GM23338 (cell line): ENCODE data around the gene NEK4. TPM values are rescaled to one million over a fixed set of nuclear protein-coding genes. Genes with fewer than 3 reads are reported as not detected.

Experiments
- ATAC-seq: fragments of 200-7000 bp; cut with Tn5 transposase; 3 replicates; pipeline ENCODE4 v1.9.1; 2020
- DNase-seq: peaks from one replicate; pipeline ENCODE4 v3.0.0-alpha.2; 2015; ENCODE audit warnings: low spot score
- H2AFZ ChIP-seq: fragments of 200-600 bp; sonication (generic); 2 replicates; pipeline ENCODE4 v1.8.0; 2016; ENCODE audit warnings: antibody characterized with exemption, mild to moderate bottlenecking, moderate library complexity
- H3F3A ChIP-seq: fragments of 200-600 bp; sonication (generic); replicated peaks from 2 replicates; pipeline ENCODE4 v1.8.0; 2017; ENCODE audit warnings: antibody characterized with exemption, mixed run types, low read depth
- H3K27ac ChIP-seq: fragments of 200-600 bp; sonication (generic); 2 replicates; pipeline ENCODE4 v1.6.1; 2016; ENCODE audit warnings: low read depth
- H3K27me3 ChIP-seq: fragments of 200-600 bp; sonication (generic); 2 replicates; pipeline ENCODE4 v1.8.0; 2016; ENCODE audit warnings: mild to moderate bottlenecking, mixed run types, moderate library complexity; ENCODE audit not compliant: insufficient read depth
- H3K36me3 ChIP-seq: fragments of 200-600 bp; sonication (generic); 2 replicates; pipeline ENCODE4 v1.8.0; 2016; ENCODE audit warnings: mild to moderate bottlenecking; ENCODE audit not compliant: insufficient read depth
- H3K4me1 ChIP-seq: fragments of 200-600 bp; sonication (generic); 2 replicates; pipeline ENCODE4 v1.8.0; 2016; ENCODE audit warnings: mild to moderate bottlenecking, moderate library complexity; ENCODE audit not compliant: insufficient read depth
- H3K4me2 ChIP-seq: fragments of 200-600 bp; sonication (generic); 2 replicates; pipeline ENCODE4 v1.7.1; 2017; ENCODE audit warnings: mixed run types
- H3K4me3 ChIP-seq: fragments of 200-600 bp; sonication (generic); 2 replicates; pipeline ENCODE4 v1.6.1; 2016; ENCODE audit warnings: mixed run types
- H3K79me2 ChIP-seq: fragments of 200-600 bp; sonication (generic); replicated peaks from 2 replicates; pipeline ENCODE4 v1.8.0; 2017; ENCODE audit warnings: mild to moderate bottlenecking; ENCODE audit not compliant: insufficient read depth
- H3K9me2 ChIP-seq: fragments of 200-600 bp; sonication (generic); 2 replicates; pipeline ENCODE4 v1.8.0; 2017; ENCODE audit not compliant: insufficient read depth
- H4K20me1 ChIP-seq: fragments of 200-600 bp; sonication (generic); replicated peaks from 2 replicates; pipeline ENCODE4 v1.8.0; 2017; ENCODE audit warnings: mild to moderate bottlenecking; ENCODE audit not compliant: insufficient read depth
- H3K27ac Mint-ChIP-seq: 2 replicates; pipeline ENCODE4 v1.8.0; 2020; ENCODE audit warnings: inconsistent platforms, mild to moderate bottlenecking, moderate library complexity, mixed read lengths
- H3K27me3 Mint-ChIP-seq: 3 replicates; pipeline ENCODE4 v1.8.0; 2022; ENCODE audit warnings: low read depth, mild to moderate bottlenecking, moderate library complexity, mixed read lengths, inconsistent platforms; ENCODE audit not compliant: insufficient read depth, poor library complexity
- H3K36me3 Mint-ChIP-seq: 3 replicates; pipeline ENCODE4 v1.8.0; 2021; ENCODE audit warnings: low read depth, mild to moderate bottlenecking, inconsistent platforms, moderate library complexity, mixed read lengths
- H3K4me1 Mint-ChIP-seq: 3 replicates; pipeline ENCODE4 v1.8.0; 2020; ENCODE audit warnings: mild to moderate bottlenecking, inconsistent platforms, mixed read lengths
- H3K4me3 Mint-ChIP-seq: 3 replicates; pipeline ENCODE4 v1.8.0; 2021; ENCODE audit warnings: moderate library complexity, mild to moderate bottlenecking, inconsistent platforms, mixed read lengths
- H3K9me3 Mint-ChIP-seq: 3 replicates; pipeline ENCODE4 v1.8.0; 2020; ENCODE audit warnings: moderate library complexity, mild to moderate bottlenecking, inconsistent platforms, mixed read lengths
- CREB1 ChIP-seq: fragments of 250-450 bp; sonication (Bioruptor Pico); IDR thresholded peaks from 2 replicates; pipeline ENCODE4 v1.5.0; 2020; ENCODE audit warnings: low read depth, mild to moderate bottlenecking, moderate library complexity
- ETS1 ChIP-seq: IDR thresholded peaks from 2 replicates; pipeline ENCODE4 v1.6.1; 2016; ENCODE audit warnings: antibody characterized with exemption
- EZH2phosphoT487 ChIP-seq: fragments of 200-600 bp; sonication (generic); IDR thresholded peaks from one replicate; pipeline ENCODE4 v1.8.1; 2018; ENCODE audit warnings: antibody characterized with exemption; ENCODE audit not compliant: unreplicated experiment
- NANOG ChIP-seq: IDR thresholded peaks from 2 replicates; pipeline ENCODE4 v1.6.1; 2016; ENCODE audit warnings: antibody characterized with exemption, borderline replicate concordance
- ZNF114 ChIP-seq: fragments of 250-450 bp; sonication (Bioruptor Pico); IDR thresholded peaks from 2 replicates; pipeline ENCODE4 v1.5.0; 2020; ENCODE audit warnings: mild to moderate bottlenecking, moderate library complexity
- ZNF331 ChIP-seq: fragments of 250-450 bp; sonication (Bioruptor Pico); IDR thresholded peaks from 2 replicates; pipeline ENCODE4 v1.5.0; 2020; ENCODE audit warnings: low read depth, mild to moderate bottlenecking, moderate library complexity
- ZNF462 ChIP-seq: fragments of 250-450 bp; sonication (Bioruptor Pico); IDR thresholded peaks from 2 replicates; pipeline ENCODE4 v1.5.0; 2020; ENCODE audit warnings: mild to moderate bottlenecking, moderate library complexity
- polyA plus RNA-seq: library from polyadenylated mRNA; unstranded; fragments of >200 nt; fragmentation: Nextera tagmentation; extraction: Ambion mirVana; gene quantifications from 2 replicates; pipeline ENCODE4 v1.2.1, GENCODE V29; 2016
- total RNA-seq: library from RNA; depleted of rRNA; stranded (reverse); fragments of >200 nt; shearing (Covaris generic); gene quantifications from 2 replicates; pipeline ENCODE4 v1.2.3, GENCODE V29; 2014

The NEK4 gene
- total and polyA plus RNA-seq, 2 experiments from 2014 or later = 8.6 to 42.7 TPM

- TF ChIP-seq ZNF462 (CRISPR knock-in tag) (no peak), NANOG (no peak), ETS1 (no peak), ZNF114 (CRISPR knock-in tag) (no peak)
Observed at GRCh38 chr3:52690560-52690959, 80.2 kb downstream of the NEK4 start (continued).

GRCh38 chr3:52689151-52689550, 81.6 kb downstream of the NEK4 start:
- H4K20me1 ChIP-seq = peaks cover 33% of the 10 kb centered on the region
- no peak for DNase-seq
- no peaks in the 10 kb centered on the region for H3K27me3 ChIP-seq
- peak overlapping the region; percentile 3; the same call in 1 of the 2 replicates for H3K27ac ChIP-seq
- H3K9me2 ChIP-seq = no peaks in the 10 kb centered on the region
- H3K36me3 ChIP-seq = peaks cover 69% of the 10 kb centered on the region
- TF ChIP-seq CREB1 (CRISPR knock-in tag) (no peak), NANOG (no peak), ZNF114 (CRISPR knock-in tag) (no peak), ZNF331 (CRISPR knock-in tag) (no peak), ETS1 (no peak), EZH2phosphoT487 (no peak)
- H3K79me2 ChIP-seq = peaks cover 62% of the 10 kb centered on the region
- H2AFZ ChIP-seq = no peak overlapping the region
- no peak for ATAC-seq
- peaks cover 12% of the 10 kb centered on the region; the same call in 1 of the 2 replicates for H3K4me1 ChIP-seq
- H3K4me2 ChIP-seq = no peak overlapping the region
- Mint-ChIP-seq H3K9me3 (no peaks in the 10 kb centered on the region), H3K27ac (peak overlapping the region; percentile 62; the same call in 1 of the 2 replicates), H3K4me3 (no peak overlapping the region), H3K4me1 (peaks cover 11% of the 10 kb centered on the region), H3K36me3 (peaks cover 87% of the 10 kb centered on the region), H3K27me3 (peaks cover 11% of the 10 kb centered on the region)
- H3F3A ChIP-seq = peaks cover 61% of the 10 kb centered on the region
- no peak overlapping the region for H3K4me3 ChIP-seq
